K562 (cell line): ENCODE data around the gene MEST. TPM values are rescaled to one million over a fixed set of nuclear protein-coding genes. Genes with fewer than 3 reads are reported as not detected.

Experiments used
- BDP1 ChIP-seq: IDR thresholded peaks from 3 replicates; pipeline ENCODE4 v1.6.1; 2011; ENCODE audit not compliant: insufficient read length, insufficient read depth
- CHD1 ChIP-seq: fragments of 200-600 bp; sonication (generic); IDR thresholded peaks from one replicate; pipeline ENCODE4 v1.6.1; 2012; ENCODE audit warnings: mild to moderate bottlenecking, moderate library complexity, low read length, inconsistent platforms
- DLX4 ChIP-seq: fragments of 250-450 bp; sonication (Bioruptor Pico); IDR thresholded peaks from 2 replicates; pipeline ENCODE4 v1.6.1; 2021; ENCODE audit warnings: mild to moderate bottlenecking
- DNMT1 ChIP-seq: fragments of 450-650 bp; IDR thresholded peaks from 2 replicates; pipeline ENCODE4 v1.6.1; 2016; ENCODE audit warnings: antibody characterized with exemption, mild to moderate bottlenecking
- E2F5 ChIP-seq: sonication (generic); formaldehyde crosslinking; IDR thresholded peaks from 2 replicates; pipeline ENCODE4 v1.8.0; 2022; ENCODE audit warnings: mild to moderate bottlenecking, missing genetic modification reagents
- FOXP1 ChIP-seq: sonication (generic); formaldehyde crosslinking; IDR thresholded peaks from 2 replicates; pipeline ENCODE4 v1.8.0; 2022; ENCODE audit warnings: mild to moderate bottlenecking, missing genetic modification reagents
- HNRNPUL1 ChIP-seq: fragments of 200-400 bp; formaldehyde crosslinking; IDR thresholded peaks from 2 replicates; pipeline ENCODE4 v1.6.1; 2017; ENCODE audit warnings: low read length
- IRF2 ChIP-seq: sonication (generic); formaldehyde crosslinking; IDR thresholded peaks from 2 replicates; pipeline ENCODE4 v1.8.1; 2022; ENCODE audit warnings: mild to moderate bottlenecking, missing genetic modification reagents
- KLF6 ChIP-seq: fragments of 250-450 bp; sonication (Bioruptor Pico); IDR thresholded peaks from 2 replicates; pipeline ENCODE4 v1.4.0; 2020; ENCODE audit warnings: mild to moderate bottlenecking, moderate library complexity, borderline replicate concordance
- MAX ChIP-seq: sonication (generic); formaldehyde crosslinking; IDR thresholded peaks from 2 replicates; pipeline ENCODE4 v1.9.0; 2022; ENCODE audit warnings: mild to moderate bottlenecking, missing genetic modification reagents
- NCOA4 ChIP-seq: fragments of 450-650 bp; IDR thresholded peaks from 2 replicates; pipeline ENCODE4 v1.6.1; 2018; ENCODE audit warnings: mild to moderate bottlenecking; ENCODE audit not compliant: partially characterized antibody
- SIN3A ChIP-seq, 2 experiments: fragments of 150-350 bp in 1 of 2; IDR thresholded peaks; 2 replicates each; pipeline ENCODE4 v1.6.1; 2011 to 2016; ENCODE audit warnings: borderline replicate concordance in 2 of 2, low read depth in 2 of 2, low read length in 2 of 2, mild to moderate bottlenecking in 2 of 2, moderate library complexity in 2 of 2; ENCODE audit not compliant: control insufficient read depth in 1 of 2
- SUPT5H ChIP-seq: fragments of 450-650 bp; IDR thresholded peaks from 2 replicates; pipeline ENCODE4 v1.6.1; 2016
- TBP ChIP-seq: optimal IDR thresholded peaks from 2 replicates; pipeline ENCODE3; 2011; ENCODE audit warnings: low read depth, low read length, improper control_type of control experiment
- UBTF ChIP-seq, 2 experiments: IDR thresholded peaks; 2 replicates each; pipeline ENCODE4 v1.6.1; 2012; ENCODE audit warnings: improper control_type of control experiment in 2 of 2, low read depth in 2 of 2, low read length in 2 of 2, borderline replicate concordance in 1 of 2
- ZBTB26 ChIP-seq: fragments of 450-650 bp; formaldehyde crosslinking; IDR thresholded peaks from 2 replicates; pipeline ENCODE4 v1.4.0; 2022; ENCODE audit warnings: missing genetic modification characterization
- ZFP1 ChIP-seq: fragments of 450-650 bp; formaldehyde crosslinking; IDR thresholded peaks from 2 replicates; pipeline ENCODE4 v1.4.0; 2020; ENCODE audit warnings: mild to moderate bottlenecking, mixed read lengths
- ZNF212 ChIP-seq: fragments of 450-650 bp; formaldehyde crosslinking; IDR thresholded peaks from 2 replicates; pipeline ENCODE4 v1.4.0; 2020; ENCODE audit warnings: mild to moderate bottlenecking
- polyA plus RNA-seq, 8 experiments: library from polyadenylated mRNA; depleted of rRNA in 4 of 8; stranded (reverse) in 5 of 8; unstranded in 3 of 8; fragments of >200 nt; fragmentation: Nextera tagmentation in 2 of 8; fragmentation: Illumina TruSeq in 1 of 8; extraction: Ambion mirVana in 2 of 8; extraction: Trizol in 1 of 8; gene quantifications; 2 replicates each; pipeline versions ENCODE4 v1.2.1 to v1.2.3, GENCODE V29; 2011 to 2014; ENCODE audit warnings: inconsistent platforms in 1 of 8, missing spikeins in 1 of 8
- total RNA-seq, 7 experiments: library from RNA; depleted of rRNA in 6 of 7; stranded (reverse); fragments of >200 nt in 6 of 7; fragmentation: Illumina TruSeq in 2 of 7; extraction: Trizol in 2 of 7; gene quantifications; 2 replicates each; pipeline versions ENCODE4 v1.2.1 to v1.2.3, GENCODE V29; 2011 to 2021; ENCODE audit warnings: low replicate concordance in 1 of 7
- TF ChIP-seq, protein P1 (sequence below): fragments of 450-650 bp; formaldehyde crosslinking; IDR thresholded peaks from 2 replicates; pipeline ENCODE4 v1.4.0; 2022; ENCODE audit warnings: mild to moderate bottlenecking, moderate library complexity
- TF ChIP-seq, protein P2 (sequence below): fragments of 450-650 bp; formaldehyde crosslinking; IDR thresholded peaks from 2 replicates; pipeline ENCODE4 v1.4.0; 2020; ENCODE audit warnings: mild to moderate bottlenecking, mixed read lengths

MEST gene
- total and polyA plus RNA-seq, 9 of the 15 experiments (the other 6 are each of a cell fraction or from before 2014, with no cell fraction given) = 0.04 to 0.74 (median 0.36) TPM; not detected in 1

DNA sequence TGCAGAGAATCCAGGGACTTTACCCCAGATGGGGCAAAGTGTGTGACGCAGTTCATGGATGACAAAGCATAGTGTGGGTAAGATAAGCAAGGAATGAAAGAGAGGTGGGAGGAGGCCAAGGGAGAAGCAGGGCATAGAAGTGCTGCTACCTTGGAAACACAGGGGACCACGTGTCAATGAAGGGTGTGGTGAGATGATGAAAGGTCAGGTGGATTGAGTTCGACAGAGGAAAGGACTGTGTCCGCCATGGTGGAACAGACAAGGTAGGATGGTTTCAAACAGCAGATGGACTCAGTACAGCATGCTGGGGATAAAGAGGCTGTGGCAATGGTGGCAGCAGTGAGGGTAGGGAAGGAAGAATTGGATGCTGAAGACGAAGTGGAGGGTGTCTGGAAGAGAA, 32.7 kb downstream of the MEST start (continued):
- TF ChIP-seq DLX4 (CRISPR knock-in tag) (no peak), ZBTB26 (CRISPR knock-in tag) (0 out of 2 replicates have a peak, but pooled peaks have one; percentile 66), SIN3A (IDR thresholded peaks at IDR 0.05; ENCODE audit: borderline replicate concordance in 2 of 2, control insufficient read depth in 1 of 2, low read depth in 2 of 2, low read length in 2 of 2) (no peak), KLF6 (CRISPR knock-in tag) (no peak), TBP (no peak), FOXP1 (CRISPR knock-in tag) (no peak), NCOA4 (peak; percentile 17), HNRNPUL1 (no peak), E2F5 (CRISPR knock-in tag) (no peak), IRF2 (CRISPR knock-in tag) (no peak), BDP1 (no peak), UBTF (IDR thresholded peaks at IDR 0.05; ENCODE audit: borderline replicate concordance in 1 of 2, low read depth in 2 of 2, low read length in 2 of 2) (no peak), DNMT1 (no peak), SUPT5H (no peak), CHD1 (no peak), ZNF212 (CRISPR knock-in tag) (no peak), MAX (peak; percentile 35; the same call in 1 of the 2 replicates), ZFP1 (CRISPR knock-in tag) (no peak)
- TF ChIP-seq, protein P1, sequence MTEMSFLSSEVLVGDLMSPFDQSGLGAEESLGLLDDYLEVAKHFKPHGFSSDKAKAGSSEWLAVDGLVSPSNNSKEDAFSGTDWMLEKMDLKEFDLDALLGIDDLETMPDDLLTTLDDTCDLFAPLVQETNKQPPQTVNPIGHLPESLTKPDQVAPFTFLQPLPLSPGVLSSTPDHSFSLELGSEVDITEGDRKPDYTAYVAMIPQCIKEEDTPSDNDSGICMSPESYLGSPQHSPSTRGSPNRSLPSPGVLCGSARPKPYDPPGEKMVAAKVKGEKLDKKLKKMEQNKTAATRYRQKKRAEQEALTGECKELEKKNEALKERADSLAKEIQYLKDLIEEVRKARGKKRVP (CRISPR knock-in tag) = no peak
- TF ChIP-seq, protein P2, sequence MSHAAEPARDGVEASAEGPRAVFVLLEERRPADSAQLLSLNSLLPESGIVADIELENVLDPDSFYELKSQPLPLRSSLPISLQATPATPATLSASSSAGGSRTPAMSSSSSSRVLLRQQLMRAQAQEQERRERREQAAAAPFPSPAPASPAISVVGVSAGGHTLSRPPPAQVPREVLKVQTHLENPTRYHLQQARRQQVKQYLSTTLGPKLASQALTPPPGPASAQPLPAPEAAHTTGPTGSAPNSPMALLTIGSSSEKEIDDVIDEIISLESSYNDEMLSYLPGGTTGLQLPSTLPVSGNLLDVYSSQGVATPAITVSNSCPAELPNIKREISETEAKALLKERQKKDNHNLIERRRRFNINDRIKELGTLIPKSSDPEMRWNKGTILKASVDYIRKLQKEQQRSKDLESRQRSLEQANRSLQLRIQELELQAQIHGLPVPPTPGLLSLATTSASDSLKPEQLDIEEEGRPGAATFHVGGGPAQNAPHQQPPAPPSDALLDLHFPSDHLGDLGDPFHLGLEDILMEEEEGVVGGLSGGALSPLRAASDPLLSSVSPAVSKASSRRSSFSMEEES = no peak
